ENCODE data around the gene MAMDC4.
"Not testable (repeated sequence)": the region's sequence is repeated elsewhere in the genome, so short reads cannot be mapped to it uniquely, and the experiment has no call there.

MAMDC4 gene

GRCh38 chr9:136831720-136832104, 20.4 kb upstream of the MAMDC4 start:
- H3K9ac ChIP-seq, result no peak overlapping the region
- no peak overlapping the region for H3K4me2 ChIP-seq (ENCODE audit: low read length)
- no peaks in the 10 kb centered on the region for H3K9me3 ChIP-seq (ENCODE audit: control insufficient read depth, low read length)
- no peaks in the 10 kb centered on the region for H3K36me3 ChIP-seq (ENCODE audit: control insufficient read depth, insufficient read depth, low read length)
- no peak overlapping the region for H3K27ac ChIP-seq
- H3K4me1 ChIP-seq, result no peaks in the 10 kb centered on the region
- H3K27me3 ChIP-seq (ENCODE audit: control insufficient read depth, insufficient read depth, low read length), result no peaks in the 10 kb centered on the region
- no peak overlapping the region for H3K4me3 ChIP-seq (ENCODE audit: low read depth, low read length)
- no peaks in the 10 kb centered on the region for H3K79me2 ChIP-seq
- H2AFZ ChIP-seq, result no peak overlapping the region
- TF ChIP-seq CTCF (IDR thresholded peaks at IDR 0.05), result no peak

GRCh38 chr9:136832581-136832980, 19.6 kb upstream of the MAMDC4 start:
- Histone ChIP-seq H3K9ac (no peak overlapping the region), H3K36me3 (ENCODE audit: control insufficient read depth, insufficient read depth, low read length) (no peaks in the 10 kb centered on the region), H3K79me2 (no peaks in the 10 kb centered on the region), H2AFZ (no peak overlapping the region), H3K9me3 (ENCODE audit: control insufficient read depth, low read length) (no peaks in the 10 kb centered on the region), H3K27ac (no peak overlapping the region), H3K27me3 (ENCODE audit: control insufficient read depth, insufficient read depth, low read length) (no peaks in the 10 kb centered on the region), H3K4me1 (no peaks in the 10 kb centered on the region), H3K4me3 (ENCODE audit: low read depth, low read length) (no peak overlapping the region), H3K4me2 (ENCODE audit: low read length) (no peak overlapping the region)
- TF ChIP-seq CTCF (IDR thresholded peaks at IDR 0.05), result no peak

GRCh38 chr9:136833381-136834048, 18.6 kb upstream of the MAMDC4 start:
- H3K36me3 ChIP-seq (ENCODE audit: control insufficient read depth, insufficient read depth, low read length); H3K9me3 ChIP-seq (ENCODE audit: control insufficient read depth, low read length); H2AFZ ChIP-seq; H3K4me1 ChIP-seq; H3K9ac ChIP-seq; H3K79me2 ChIP-seq; H3K27ac ChIP-seq; H3K27me3 ChIP-seq (ENCODE audit: control insufficient read depth, insufficient read depth, low read length); H3K4me2 ChIP-seq (ENCODE audit: low read length); H3K4me3 ChIP-seq (ENCODE audit: low read depth, low read length): not testable (repeated sequence)

- Histone ChIP-seq H3K4me2 (ENCODE audit: low read length) (no peak overlapping the region), H3K9me3 (ENCODE audit: control insufficient read depth, low read length) (no peaks in the 10 kb centered on the region), H3K79me2 (no peaks in the 10 kb centered on the region), H3K36me3 (ENCODE audit: control insufficient read depth, insufficient read depth, low read length) (no peaks in the 10 kb centered on the region), H3K27me3 (ENCODE audit: control insufficient read depth, insufficient read depth, low read length) (no peaks in the 10 kb centered on the region), H3K4me3 (ENCODE audit: low read depth, low read length) (no peak overlapping the region), H3K27ac (no peak overlapping the region), H2AFZ (no peak overlapping the region), H3K4me1 (no peaks in the 10 kb centered on the region), H3K9ac (no peak overlapping the region)
- TF ChIP-seq CTCF (IDR thresholded peaks at IDR 0.05), result no peak
Measured at GRCh38 chr9:136835162-136835931, 16.8 kb upstream of the MAMDC4 start.

GRCh38 chr9:136835932-136836904, 15.9 kb upstream of the MAMDC4 start:
- no peak overlapping the region for H3K4me2 ChIP-seq (ENCODE audit: low read length)
- no peaks in the 10 kb centered on the region for H3K36me3 ChIP-seq (ENCODE audit: control insufficient read depth, insufficient read depth, low read length)
- TF ChIP-seq CTCF (IDR thresholded peaks at IDR 0.05), result no peak
- no peak overlapping the region for H2AFZ ChIP-seq
- H3K9me3 ChIP-seq (ENCODE audit: control insufficient read depth, low read length), result no peaks in the 10 kb centered on the region
- H3K27me3 ChIP-seq (ENCODE audit: control insufficient read depth, insufficient read depth, low read length), result no peaks in the 10 kb centered on the region
- H3K27ac ChIP-seq, result no peak overlapping the region
- no peaks in the 10 kb centered on the region for H3K4me1 ChIP-seq
- H3K9ac ChIP-seq, result no peak overlapping the region
- no peaks in the 10 kb centered on the region for H3K79me2 ChIP-seq
- no peak overlapping the region for H3K4me3 ChIP-seq (ENCODE audit: low read depth, low read length)

Data from parathyroid adenoma (tissue), 2 donors.